GM12892 (cell line): ENCODE measurements around the gene STKLD1.

Experiments
- POLR2A ChIP-seq: IDR thresholded peaks from 2 replicates; pipeline ENCODE4 v1.6.1; 2011; ENCODE audit warnings: low read depth, low read length, control low read depth
- POLR2AphosphoS5 ChIP-seq: IDR thresholded peaks from 2 replicates; pipeline ENCODE4 v1.6.1; 2011; ENCODE audit warnings: low read depth, low read length, control low read depth
- TAF1 ChIP-seq: IDR thresholded peaks from 2 replicates; pipeline ENCODE4 v1.6.1; 2011; ENCODE audit warnings: low read depth, mild to moderate bottlenecking, control low read depth, low read length, borderline replicate concordance

- TF ChIP-seq TAF1 (no peak), POLR2A (peak; percentile 39; the same call in 1 of the 2 replicates), POLR2AphosphoS5 (peak; percentile 60; the same call in 1 of the 2 replicates)
These were observed 45.7 kb downstream of the STKLD1 start, which contains the start of gene ADAMTS13 for GRCh38 chr9:133421615-133422542.
